K562 (cell line): ENCODE measurements around the gene SUV39H2. TPM values are rescaled to one million over a fixed set of nuclear protein-coding genes. Genes with fewer than 3 reads are reported as not detected.

Experiments
- ARID2 ChIP-seq: fragments of 450-650 bp; IDR thresholded peaks from 2 replicates; pipeline ENCODE4 v1.6.1; 2017; ENCODE audit warnings: antibody characterized with exemption, mild to moderate bottlenecking
- ATF4 ChIP-seq: fragments of 450-650 bp; formaldehyde crosslinking; IDR thresholded peaks from 2 replicates; pipeline ENCODE4 v1.4.0; 2022; ENCODE audit warnings: mild to moderate bottlenecking, moderate library complexity
- CBFA2T2 ChIP-seq: fragments of 450-650 bp; conservative IDR thresholded peaks from 2 replicates; pipeline ENCODE4 v1.6.1; 2017; ENCODE audit warnings: mild to moderate bottlenecking
- CREB3 ChIP-seq: fragments of 450-650 bp; conservative IDR thresholded peaks from 2 replicates; pipeline ENCODE4 v1.6.1; 2016; ENCODE audit warnings: missing genetic modification characterization, low read depth, mild to moderate bottlenecking, missing compliant biosample characterization, moderate library complexity
- CREB5 ChIP-seq: fragments of 250-450 bp; sonication (Bioruptor Pico); IDR thresholded peaks from 2 replicates; pipeline ENCODE4 v1.5.0; 2020; ENCODE audit warnings: mild to moderate bottlenecking
- FOSL1 ChIP-seq: fragments of 200-800 bp; sonication (Bioruptor generic); conservative IDR thresholded peaks from 2 replicates; pipeline ENCODE4 v1.6.1; 2016; ENCODE audit warnings: missing genetic modification characterization, missing compliant biosample characterization
- GTF2A2 ChIP-seq: IDR thresholded peaks from 2 replicates; pipeline ENCODE4 v1.6.1; 2016; ENCODE audit warnings: mild to moderate bottlenecking, missing genetic modification characterization, missing compliant biosample characterization
- MEF2D ChIP-seq: conservative IDR thresholded peaks from 2 replicates; pipeline ENCODE4 v1.6.1; 2016; ENCODE audit warnings: low read depth, missing genetic modification characterization, missing compliant biosample characterization
- PHTF2 ChIP-seq: fragments of 250-450 bp; sonication (Bioruptor Pico); IDR thresholded peaks from 2 replicates; pipeline ENCODE4 v1.5.0; 2021; ENCODE audit warnings: mild to moderate bottlenecking
- RBM39 ChIP-seq: fragments of 200-400 bp; formaldehyde crosslinking; optimal IDR thresholded peaks from 2 replicates; pipeline ENCODE3; 2018; ENCODE audit warnings: low read depth, low read length
- RUNX1 ChIP-seq: sonication (generic); IDR thresholded peaks from 2 replicates; pipeline ENCODE4 v1.6.1; 2016; ENCODE audit warnings: antibody characterized with exemption, low read depth
- TAF1 ChIP-seq: IDR thresholded peaks from 2 replicates; pipeline ENCODE4 v1.6.1; 2011; ENCODE audit warnings: mild to moderate bottlenecking, low read length, moderate library complexity; ENCODE audit not compliant: insufficient read depth, control insufficient read depth, severe bottlenecking; ENCODE audit errors: extremely low read depth
- TCFL5 ChIP-seq: fragments of 250-450 bp; sonication (Bioruptor Pico); conservative IDR thresholded peaks from 2 replicates; pipeline ENCODE4 v1.6.1; 2021; ENCODE audit warnings: mild to moderate bottlenecking, moderate library complexity, matching md5 sums
- ZBTB11 ChIP-seq, 3 experiments: fragments of 200-800 bp in 1 of 3; fragments of 250-450 bp in 1 of 3; fragments of 450-650 bp in 1 of 3; sonication (Bioruptor Pico) in 1 of 3; sonication (Bioruptor generic) in 1 of 3; formaldehyde crosslinking in 1 of 3; IDR thresholded peaks; 2 replicates each; pipeline versions ENCODE4 v1.6.1 to v1.8.0; 2016 to 2022; ENCODE audit warnings: mild to moderate bottlenecking in 2 of 3, missing genetic modification characterization in 2 of 3, missing compliant biosample characterization in 1 of 3, moderate library complexity in 1 of 3
- ZBTB2 ChIP-seq: fragments of 450-650 bp; IDR thresholded peaks from 2 replicates; pipeline ENCODE4 v1.6.1; 2016; ENCODE audit warnings: antibody characterized with exemption
- ZBTB8A ChIP-seq: fragments of 450-650 bp; IDR thresholded peaks from 2 replicates; pipeline ENCODE4 v1.6.1; 2018; ENCODE audit warnings: mild to moderate bottlenecking, moderate library complexity; ENCODE audit not compliant: partially characterized antibody
- ZEB2 ChIP-seq: fragments of 450-650 bp; IDR thresholded peaks from 2 replicates; pipeline ENCODE4 v1.6.1; 2016
- ZNF23 ChIP-seq: fragments of 250-450 bp; sonication (Bioruptor Pico); IDR thresholded peaks from 2 replicates; pipeline ENCODE4 v1.4.0; 2020; ENCODE audit warnings: mild to moderate bottlenecking
- ZNF354B ChIP-seq: fragments of 250-450 bp; sonication (Bioruptor Pico); IDR thresholded peaks from 2 replicates; pipeline ENCODE4 v1.4.0; 2020
- polyA plus RNA-seq, 8 experiments: library from polyadenylated mRNA; depleted of rRNA in 4 of 8; stranded (reverse) in 5 of 8; unstranded in 3 of 8; fragments of >200 nt; fragmentation: Nextera tagmentation in 2 of 8; fragmentation: Illumina TruSeq in 1 of 8; extraction: Ambion mirVana in 2 of 8; extraction: Trizol in 1 of 8; gene quantifications; 2 replicates each; pipeline versions ENCODE4 v1.2.1 to v1.2.3, GENCODE V29; 2011 to 2014; ENCODE audit warnings: inconsistent platforms in 1 of 8, missing spikeins in 1 of 8
- total RNA-seq, 7 experiments: library from RNA; depleted of rRNA in 6 of 7; stranded (reverse); fragments of >200 nt in 6 of 7; fragmentation: Illumina TruSeq in 2 of 7; extraction: Trizol in 2 of 7; gene quantifications; 2 replicates each; pipeline versions ENCODE4 v1.2.1 to v1.2.3, GENCODE V29; 2011 to 2021; ENCODE audit warnings: low replicate concordance in 1 of 7

Gene SUV39H2
- total and polyA plus RNA-seq, 9 of the 15 experiments (the other 6 are each of a cell fraction or from before 2014, with no cell fraction given), result 24.1 to 54.3 (median 41.3) TPM

GRCh38 chr10:14837757-14838581, 40.7 kb upstream of the SUV39H2 start, which contains the start of the genes CDNF, HSPA14 and MSANTD7 (continued):
- TF ChIP-seq CREB5 (no peak), ZBTB8A (no peak), TCFL5 (CRISPR knock-in tag) (no peak), ZEB2 (no peak), RUNX1 (no peak), CREB3 (tag) (no peak), TAF1 (peak; percentile 89), GTF2A2 (tag) (no peak), ATF4 (peak; percentile 73; the same call in 1 of the 2 replicates), ZBTB2 (peak; percentile 98), ZNF354B (CRISPR knock-in tag) (no peak), MEF2D (tag) (no peak), PHTF2 (CRISPR knock-in tag) (no peak), FOSL1 (tag) (no peak), ZBTB11 (CRISPR knock-in tag; IDR thresholded peaks at IDR 0.05) (no peak; a peak in 1 of 6 replicates), ARID2 (no peak), CBFA2T2 (no peak), RBM39 (no peak), ZNF23 (CRISPR knock-in tag) (no peak)
